ENCODE data around the gene SEMA3D. TPM values are rescaled to one million over a fixed set of nuclear protein-coding genes. Genes with fewer than 3 reads are reported as not detected.

The SEMA3D gene
- total RNA-seq, 1 experiment from 2014 or later, result 0.61 TPM

DNA sequence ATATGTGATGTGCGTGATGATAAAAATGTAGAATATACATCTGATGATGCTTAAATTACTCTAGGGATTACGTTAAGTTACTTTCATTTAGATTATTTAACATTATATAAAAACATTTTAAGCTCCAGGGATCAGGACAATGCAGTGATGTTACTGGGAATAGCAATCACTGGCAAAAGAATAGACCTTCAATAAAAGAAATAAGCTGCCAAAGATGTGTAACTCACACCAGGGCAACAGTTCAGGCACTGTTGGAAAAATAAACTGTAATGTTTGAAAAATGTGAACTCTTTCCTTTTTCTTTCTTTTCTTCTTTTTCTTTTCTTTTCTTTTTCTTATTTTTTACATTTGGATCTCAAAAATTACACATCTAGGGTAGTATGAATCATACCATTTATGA lies 131.7 kb downstream of the SEMA3D start:
- POLR2A ChIA-PET, result no interaction called here
- TF ChIP-seq, protein P1, sequence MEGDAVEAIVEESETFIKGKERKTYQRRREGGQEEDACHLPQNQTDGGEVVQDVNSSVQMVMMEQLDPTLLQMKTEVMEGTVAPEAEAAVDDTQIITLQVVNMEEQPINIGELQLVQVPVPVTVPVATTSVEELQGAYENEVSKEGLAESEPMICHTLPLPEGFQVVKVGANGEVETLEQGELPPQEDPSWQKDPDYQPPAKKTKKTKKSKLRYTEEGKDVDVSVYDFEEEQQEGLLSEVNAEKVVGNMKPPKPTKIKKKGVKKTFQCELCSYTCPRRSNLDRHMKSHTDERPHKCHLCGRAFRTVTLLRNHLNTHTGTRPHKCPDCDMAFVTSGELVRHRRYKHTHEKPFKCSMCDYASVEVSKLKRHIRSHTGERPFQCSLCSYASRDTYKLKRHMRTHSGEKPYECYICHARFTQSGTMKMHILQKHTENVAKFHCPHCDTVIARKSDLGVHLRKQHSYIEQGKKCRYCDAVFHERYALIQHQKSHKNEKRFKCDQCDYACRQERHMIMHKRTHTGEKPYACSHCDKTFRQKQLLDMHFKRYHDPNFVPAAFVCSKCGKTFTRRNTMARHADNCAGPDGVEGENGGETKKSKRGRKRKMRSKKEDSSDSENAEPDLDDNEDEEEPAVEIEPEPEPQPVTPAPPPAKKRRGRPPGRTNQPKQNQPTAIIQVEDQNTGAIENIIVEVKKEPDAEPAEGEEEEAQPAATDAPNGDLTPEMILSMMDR (IDR thresholded peaks at IDR 0.05; ENCODE audit: insufficient read depth in 1 of 2, low read depth in 1 of 2, low read length in 1 of 2, severe bottlenecking in 1 of 2, unreplicated experiment in 1 of 2), result no peak
- H3K9me3 ChIP-seq, result no peaks in the 10 kb centered on the region
- CTCF ChIA-PET, result no interaction called here
- intact Hi-C loops (cut with micrococcal nuclease; ENCODE audit: unreplicated experiment), result no loop called here
- no peak overlapping the region for H3K4me3 ChIP-seq (ENCODE audit: low read depth, low read length)
- no peaks in the 10 kb centered on the region for H3K27me3 ChIP-seq (replicated peaks; ENCODE audit: control insufficient read depth, insufficient read depth, low read length)
- H3K4me3 Mint-ChIP-seq (ENCODE audit: unreplicated experiment), result no peak overlapping the region
- peaks cover 5% of the 10 kb centered on the region for H3K36me3 Mint-ChIP-seq (ENCODE audit: insufficient read depth, unreplicated experiment)
- no peaks in the 10 kb centered on the region for H3K9me3 Mint-ChIP-seq (ENCODE audit: unreplicated experiment)
- H3K4me1 Mint-ChIP-seq (ENCODE audit: low read depth, unreplicated experiment), result peaks cover 8% of the 10 kb centered on the region
- no peaks in the 10 kb centered on the region for H3K36me3 ChIP-seq (ENCODE audit: control insufficient read depth, insufficient read depth, low read length)
- BruUV-seq (replicated peaks), result no TSS peak
- peaks cover 23% of the 10 kb centered on the region for H3K4me1 ChIP-seq
- H3K27me3 Mint-ChIP-seq (ENCODE audit: insufficient read depth, unreplicated experiment), result no peaks in the 10 kb centered on the region
- H3K27ac Mint-ChIP-seq (ENCODE audit: unreplicated experiment), result no peak overlapping the region
- no peak for DNase-seq

GRCh38 chr7:85054306-85054705 lies 132.6 kb downstream of the SEMA3D start:
- Mint-ChIP-seq H3K9me3 (ENCODE audit: unreplicated experiment) (no peaks in the 10 kb centered on the region), H3K27me3 (ENCODE audit: insufficient read depth, unreplicated experiment) (no peaks in the 10 kb centered on the region), H3K4me3 (ENCODE audit: unreplicated experiment) (no peak overlapping the region), H3K27ac (ENCODE audit: unreplicated experiment) (no peak overlapping the region), H3K4me1 (ENCODE audit: low read depth, unreplicated experiment) (peaks cover 8% of the 10 kb centered on the region), H3K36me3 (ENCODE audit: insufficient read depth, unreplicated experiment) (peaks cover 5% of the 10 kb centered on the region)
- no peak overlapping the region for H3K4me3 ChIP-seq (ENCODE audit: low read depth, low read length)
- no peaks in the 10 kb centered on the region for H3K27me3 ChIP-seq (replicated peaks; ENCODE audit: control insufficient read depth, insufficient read depth, low read length)
- no peaks in the 10 kb centered on the region for H3K36me3 ChIP-seq (ENCODE audit: control insufficient read depth, insufficient read depth, low read length)
- H3K4me1 ChIP-seq, result peaks cover 23% of the 10 kb centered on the region
- no peak for DNase-seq
- H3K9me3 ChIP-seq, result no peaks in the 10 kb centered on the region
- POLR2A ChIA-PET, result no interaction called here
- TF ChIP-seq, protein P1 (IDR thresholded peaks at IDR 0.05; ENCODE audit: insufficient read depth in 1 of 2, low read depth in 1 of 2, low read length in 1 of 2, severe bottlenecking in 1 of 2, unreplicated experiment in 1 of 2), result no peak
- CTCF ChIA-PET, result no interaction called here
- intact Hi-C loops (cut with micrococcal nuclease; ENCODE audit: unreplicated experiment), result no loop called here
- no TSS peak for BruUV-seq (replicated peaks)

DNA sequence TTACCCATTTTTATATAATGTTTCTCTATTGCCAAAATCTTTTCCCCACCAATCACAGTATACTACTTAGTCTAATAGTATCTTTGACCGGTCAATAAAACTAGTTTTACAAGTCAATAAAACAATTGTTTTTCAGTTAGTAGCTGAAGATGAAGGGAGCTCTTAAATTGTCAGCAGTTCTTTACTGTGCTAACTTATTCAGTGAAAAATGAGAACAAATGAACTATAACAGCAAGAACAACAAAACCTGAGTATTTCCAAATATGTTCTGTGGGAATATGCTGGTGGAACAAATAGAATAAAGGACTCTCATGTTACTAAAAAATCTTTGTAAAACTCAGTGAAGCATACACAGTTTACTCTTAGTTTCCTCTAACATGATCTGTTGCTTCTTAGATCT lies 134.0 kb downstream of the SEMA3D start:
- Histone ChIP-seq H3K9me3 (no peaks in the 10 kb centered on the region), H3K36me3 (ENCODE audit: control insufficient read depth, insufficient read depth, low read length) (no peaks in the 10 kb centered on the region), H3K27me3 (replicated peaks; ENCODE audit: control insufficient read depth, insufficient read depth, low read length) (no peaks in the 10 kb centered on the region), H3K4me3 (ENCODE audit: low read depth, low read length) (no peak overlapping the region), H3K4me1 (peaks cover 23% of the 10 kb centered on the region)
- Mint-ChIP-seq H3K27ac (ENCODE audit: unreplicated experiment) (no peak overlapping the region), H3K4me3 (ENCODE audit: unreplicated experiment) (no peak overlapping the region), H3K9me3 (ENCODE audit: unreplicated experiment) (no peaks in the 10 kb centered on the region), H3K36me3 (ENCODE audit: insufficient read depth, unreplicated experiment) (peaks cover 5% of the 10 kb centered on the region), H3K27me3 (ENCODE audit: insufficient read depth, unreplicated experiment) (no peaks in the 10 kb centered on the region), H3K4me1 (ENCODE audit: low read depth, unreplicated experiment) (peaks cover 8% of the 10 kb centered on the region)
- POLR2A ChIA-PET, result no interaction called here
- CTCF ChIA-PET, result no interaction called here
- DNase-seq, result no peak
- intact Hi-C loops (cut with micrococcal nuclease; ENCODE audit: unreplicated experiment), result loop anchor here (1.0 kb wide), 1 partner anchor 22 kb away; no protein-coding TSS in a partner anchor
- TF ChIP-seq, protein P1 (IDR thresholded peaks at IDR 0.05; ENCODE audit: insufficient read depth in 1 of 2, low read depth in 1 of 2, low read length in 1 of 2, severe bottlenecking in 1 of 2, unreplicated experiment in 1 of 2), result no peak
- BruUV-seq (replicated peaks), result no TSS peak

Measured in Caco-2 (cell line).